Endothelial cell (in vitro differentiated cells): ENCODE results near the gene RPS19BP1. TPM values are rescaled to one million over a fixed set of nuclear protein-coding genes. Genes with fewer than 3 reads are reported as not detected.

Experiments
- DNase-seq: peaks from one replicate; pipeline ENCODE4 v3.0.0; 2021; ENCODE audit warnings: low spot score
- H3K27ac Mint-ChIP-seq: one replicate; pipeline ENCODE4 v1.8.0; 2021; ENCODE audit warnings: mixed read lengths, inconsistent platforms; ENCODE audit not compliant: unreplicated experiment
- H3K27me3 Mint-ChIP-seq: one replicate; pipeline ENCODE4 v1.8.0; 2021; ENCODE audit warnings: mild to moderate bottlenecking, moderate library complexity, mixed read lengths, inconsistent platforms; ENCODE audit not compliant: unreplicated experiment
- H3K36me3 Mint-ChIP-seq: one replicate; pipeline ENCODE4 v1.8.0; 2021; ENCODE audit warnings: mild to moderate bottlenecking, low read depth, mixed read lengths, inconsistent platforms; ENCODE audit not compliant: unreplicated experiment
- H3K4me1 Mint-ChIP-seq: one replicate; pipeline ENCODE4 v1.8.0; 2021; ENCODE audit warnings: mild to moderate bottlenecking, mixed read lengths, inconsistent platforms; ENCODE audit not compliant: unreplicated experiment
- H3K4me3 Mint-ChIP-seq: one replicate; pipeline ENCODE4 v1.8.0; 2021; ENCODE audit warnings: mild to moderate bottlenecking, mixed read lengths, inconsistent platforms; ENCODE audit not compliant: unreplicated experiment
- H3K9me3 Mint-ChIP-seq: one replicate; pipeline ENCODE4 v1.8.0; 2021; ENCODE audit warnings: mixed read lengths, inconsistent platforms; ENCODE audit not compliant: unreplicated experiment
- total RNA-seq: library from RNA; stranded (reverse); fragmentation: NEBNext Ultra II Directional; extraction: Animal tissue kit (Norgen Biotek cat#: 25700); gene quantifications from one replicate; pipeline ENCODE4 v1.2.1, GENCODE V29; 2021; ENCODE audit not compliant: unreplicated experiment
- TF ChIP-seq, protein P1 (sequence below): fragments of 200-600 bp; sonication (generic); IDR thresholded peaks from one replicate; pipeline ENCODE4 v1.5.0; 2021; ENCODE audit warnings: antibody characterized with exemption; ENCODE audit not compliant: unreplicated experiment

RPS19BP1 gene
- total RNA-seq, 1 donor from 2014 or later = 57.7 TPM

DNA sequence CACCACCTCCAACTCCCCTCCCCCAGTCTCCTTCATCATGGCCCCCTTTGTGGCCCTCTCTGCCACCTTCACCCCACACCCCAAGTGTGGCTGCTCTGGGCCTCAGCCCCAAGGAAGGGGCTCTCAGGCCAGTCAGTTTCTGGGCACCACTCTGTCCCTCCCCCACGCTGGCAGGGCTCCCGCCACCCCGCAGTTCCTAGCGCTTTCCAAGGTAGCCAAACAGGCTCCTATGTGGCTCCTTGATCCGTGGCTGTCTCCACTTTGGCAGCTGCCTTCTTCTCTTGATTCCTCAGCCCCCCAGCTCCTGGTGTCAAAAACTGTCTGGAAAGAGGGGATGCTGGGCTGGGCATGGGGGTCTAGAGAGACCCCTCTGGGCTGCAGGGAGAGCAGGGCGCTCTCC is 27.6 kb upstream of the RPS19BP1 start:
- TF ChIP-seq, protein P1, sequence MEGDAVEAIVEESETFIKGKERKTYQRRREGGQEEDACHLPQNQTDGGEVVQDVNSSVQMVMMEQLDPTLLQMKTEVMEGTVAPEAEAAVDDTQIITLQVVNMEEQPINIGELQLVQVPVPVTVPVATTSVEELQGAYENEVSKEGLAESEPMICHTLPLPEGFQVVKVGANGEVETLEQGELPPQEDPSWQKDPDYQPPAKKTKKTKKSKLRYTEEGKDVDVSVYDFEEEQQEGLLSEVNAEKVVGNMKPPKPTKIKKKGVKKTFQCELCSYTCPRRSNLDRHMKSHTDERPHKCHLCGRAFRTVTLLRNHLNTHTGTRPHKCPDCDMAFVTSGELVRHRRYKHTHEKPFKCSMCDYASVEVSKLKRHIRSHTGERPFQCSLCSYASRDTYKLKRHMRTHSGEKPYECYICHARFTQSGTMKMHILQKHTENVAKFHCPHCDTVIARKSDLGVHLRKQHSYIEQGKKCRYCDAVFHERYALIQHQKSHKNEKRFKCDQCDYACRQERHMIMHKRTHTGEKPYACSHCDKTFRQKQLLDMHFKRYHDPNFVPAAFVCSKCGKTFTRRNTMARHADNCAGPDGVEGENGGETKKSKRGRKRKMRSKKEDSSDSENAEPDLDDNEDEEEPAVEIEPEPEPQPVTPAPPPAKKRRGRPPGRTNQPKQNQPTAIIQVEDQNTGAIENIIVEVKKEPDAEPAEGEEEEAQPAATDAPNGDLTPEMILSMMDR = peak; percentile 28
- H3K36me3 Mint-ChIP-seq = no peaks in the 10 kb centered on the region
- no peaks in the 10 kb centered on the region for H3K9me3 Mint-ChIP-seq
- peaks cover 19% of the 10 kb centered on the region for H3K27me3 Mint-ChIP-seq
- H3K27ac Mint-ChIP-seq = no peak overlapping the region
- DNase-seq = no peak
- H3K4me1 Mint-ChIP-seq = peaks cover 5% of the 10 kb centered on the region
- no peak overlapping the region for H3K4me3 Mint-ChIP-seq

GRCh38 chr22:39559456-39560105 is 27.0 kb upstream of the RPS19BP1 start:
- peak; percentile 56 for DNase-seq
- peaks cover 19% of the 10 kb centered on the region for H3K27me3 Mint-ChIP-seq
- no peak overlapping the region for H3K27ac Mint-ChIP-seq
- H3K4me3 Mint-ChIP-seq = no peak overlapping the region
- H3K36me3 Mint-ChIP-seq = no peaks in the 10 kb centered on the region
- H3K9me3 Mint-ChIP-seq = no peaks in the 10 kb centered on the region
- TF ChIP-seq, protein P1 = peak; percentile 66
- H3K4me1 Mint-ChIP-seq = peaks cover 5% of the 10 kb centered on the region

DNA sequence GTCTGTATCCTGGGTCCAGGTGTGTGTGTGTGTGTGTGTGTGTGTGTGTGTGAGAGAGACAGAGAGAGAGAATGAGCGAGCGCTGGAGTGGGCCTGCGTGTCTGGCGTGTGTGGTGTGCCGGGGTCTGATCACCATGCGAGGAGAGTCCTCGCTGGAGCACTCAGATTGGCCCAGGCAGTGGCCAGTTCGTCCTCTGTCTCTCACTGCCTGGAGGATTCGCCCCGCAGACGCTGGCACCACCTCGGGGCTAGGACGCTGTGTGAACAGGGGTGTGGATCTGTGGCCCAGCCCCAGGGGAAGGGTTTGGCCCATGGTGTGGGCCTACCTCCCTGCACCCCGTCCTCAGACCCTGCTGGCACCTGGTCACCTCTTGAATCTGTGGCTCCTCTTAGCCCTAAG is 26.4 kb upstream of the RPS19BP1 start:
- Mint-ChIP-seq H3K27ac (no peak overlapping the region), H3K4me1 (peaks cover 5% of the 10 kb centered on the region), H3K4me3 (peak overlapping the region; percentile 26), H3K36me3 (no peaks in the 10 kb centered on the region), H3K27me3 (peaks cover 19% of the 10 kb centered on the region), H3K9me3 (no peaks in the 10 kb centered on the region)
- TF ChIP-seq, protein P1 = no peak
- DNase-seq = no peak

GRCh38 chr22:39558254-39558727 is 25.7 kb upstream of the RPS19BP1 start:
- H3K4me3 Mint-ChIP-seq = peak overlapping the region; percentile 26
- no peak for DNase-seq
- no peak overlapping the region for H3K27ac Mint-ChIP-seq
- H3K36me3 Mint-ChIP-seq = no peaks in the 10 kb centered on the region
- H3K27me3 Mint-ChIP-seq = peaks cover 19% of the 10 kb centered on the region
- peaks cover 5% of the 10 kb centered on the region for H3K4me1 Mint-ChIP-seq
- TF ChIP-seq, protein P1 = no peak
- no peaks in the 10 kb centered on the region for H3K9me3 Mint-ChIP-seq
